Measurements from ENCODE around the gene TSPAN8.

TSPAN8 gene

DNA sequence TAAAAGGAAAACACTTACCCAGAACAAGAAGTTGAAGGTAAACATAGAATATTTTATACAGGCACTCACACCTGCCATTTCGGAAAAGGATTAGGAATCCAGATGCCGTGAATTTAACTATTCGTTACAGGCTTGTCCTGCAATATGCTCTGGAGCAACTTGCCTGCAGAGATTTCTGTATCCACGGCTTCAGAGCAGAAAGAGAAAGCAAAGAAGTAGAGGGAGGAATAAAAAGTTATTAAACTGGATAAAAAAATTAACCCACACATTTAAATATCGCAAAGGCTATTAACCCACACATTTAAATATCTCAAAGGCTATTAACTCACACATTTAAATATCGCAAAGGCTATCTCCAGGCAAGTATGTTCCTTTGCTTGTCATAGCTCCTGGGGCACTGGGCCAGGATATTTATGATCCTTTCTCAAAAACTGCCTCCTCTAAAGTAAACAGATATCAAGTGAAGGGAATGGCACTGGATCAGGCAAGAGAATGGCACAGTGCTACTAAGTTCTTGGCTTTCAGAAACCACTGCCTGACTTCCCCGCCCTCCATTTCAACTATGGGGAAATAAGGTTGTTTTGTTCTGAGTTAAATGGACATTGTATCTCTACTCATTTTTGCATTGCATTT, at the start of gene TSPAN8:
Gene TSPAN8, minus strand, starts transcription at position 399 of the 633 bp plus-strand sequence. Its CDS starts 321 bp downstream, at position 78.
- H3K9me3 Mint-ChIP-seq, result peaks cover 2% of the 10 kb centered on the region
- no peak within 1 kb of the TSS for H3K27ac Mint-ChIP-seq
- H3K27me3 Mint-ChIP-seq, result no peaks in the 10 kb centered on the region
- H3K4me1 Mint-ChIP-seq, result no peaks in the 10 kb centered on the region
- no peaks in the 10 kb centered on the region for H3K36me3 Mint-ChIP-seq
- no peak for ATAC-seq
- no peak within 1 kb of the TSS for H3K4me3 Mint-ChIP-seq

DNA sequence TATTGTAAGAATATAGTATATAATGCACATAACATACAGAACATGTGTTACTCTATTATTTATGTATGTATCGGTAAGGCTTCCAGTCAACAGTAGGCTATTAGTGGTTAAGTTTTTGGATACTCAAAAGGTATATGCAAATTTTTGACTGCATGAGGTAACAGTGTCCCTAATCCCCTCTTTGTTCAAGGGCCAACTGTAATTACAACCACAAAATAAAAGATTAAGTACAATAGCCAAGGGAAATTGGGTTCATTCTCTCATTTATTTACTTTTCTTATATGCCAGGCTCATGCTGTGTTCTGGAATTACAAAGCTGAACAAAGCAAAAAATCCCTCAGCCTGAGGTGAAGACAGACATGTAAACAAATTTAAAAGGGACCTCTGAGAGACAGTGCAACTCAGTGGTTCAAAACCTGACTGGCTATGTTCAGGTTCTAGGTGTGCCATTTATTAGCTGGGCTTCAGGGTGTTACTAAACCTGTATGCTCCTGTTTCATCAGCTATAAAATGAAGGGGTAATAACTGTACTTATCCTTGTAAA, 43.4 kb upstream of the TSPAN8 start:
- no peaks in the 10 kb centered on the region for H3K27me3 Mint-ChIP-seq
- no peak overlapping the region for H3K27ac Mint-ChIP-seq
- no peak overlapping the region for H3K4me3 Mint-ChIP-seq
- peaks cover 13% of the 10 kb centered on the region for H3K9me3 Mint-ChIP-seq
- no peak for ATAC-seq
- H3K4me1 Mint-ChIP-seq, result no peaks in the 10 kb centered on the region
- H3K36me3 Mint-ChIP-seq, result no peaks in the 10 kb centered on the region

DNA sequence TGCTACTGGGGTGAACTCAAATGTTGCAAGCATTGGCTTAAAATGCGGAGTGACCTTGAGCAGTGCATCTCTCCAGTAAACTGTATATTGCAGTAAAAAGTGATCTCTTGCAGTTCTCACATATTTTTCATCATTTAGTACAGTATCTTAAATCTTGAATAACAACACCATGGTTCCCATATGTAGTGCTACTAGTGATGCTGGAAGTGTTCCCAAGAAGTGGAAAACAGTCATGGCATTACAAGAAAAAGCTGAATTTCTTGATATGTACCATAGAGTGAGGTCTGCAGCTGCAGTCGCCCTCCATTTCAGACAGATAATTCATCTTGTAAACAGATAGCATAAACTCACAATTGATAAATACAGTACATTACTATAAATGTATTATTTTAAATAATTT, 42.9 kb upstream of the TSPAN8 start:
- H3K4me3 Mint-ChIP-seq, result no peak overlapping the region
- H3K27ac Mint-ChIP-seq, result no peak overlapping the region
- H3K4me1 Mint-ChIP-seq, result no peaks in the 10 kb centered on the region
- no peak for ATAC-seq
- H3K27me3 Mint-ChIP-seq, result no peaks in the 10 kb centered on the region
- no peaks in the 10 kb centered on the region for H3K36me3 Mint-ChIP-seq
- H3K9me3 Mint-ChIP-seq, result peaks cover 13% of the 10 kb centered on the region

DNA sequence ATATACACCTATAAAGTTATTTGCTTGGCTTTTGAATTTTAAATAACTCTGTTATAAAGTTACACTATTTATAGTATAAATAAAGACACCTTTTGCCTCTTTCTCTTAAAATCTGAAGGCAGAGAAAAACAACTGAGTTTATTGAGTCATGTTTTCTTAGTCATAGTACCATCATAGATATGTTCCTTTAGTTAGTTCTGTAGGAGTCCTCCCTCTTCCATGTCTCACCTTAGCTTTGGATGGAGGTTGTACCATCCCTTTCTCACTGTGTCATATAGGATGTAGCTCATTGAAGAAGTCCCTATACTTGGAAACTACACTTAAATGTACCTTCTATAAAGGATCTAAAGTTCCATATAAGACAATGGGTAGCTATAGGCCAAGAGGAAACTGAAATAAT, 39.7 kb upstream of the TSPAN8 start:
- H3K4me3 Mint-ChIP-seq, result no peak overlapping the region
- H3K4me1 Mint-ChIP-seq, result no peaks in the 10 kb centered on the region
- H3K27me3 Mint-ChIP-seq, result no peaks in the 10 kb centered on the region
- no peak overlapping the region for H3K27ac Mint-ChIP-seq
- H3K9me3 Mint-ChIP-seq, result peaks cover 11% of the 10 kb centered on the region
- no peaks in the 10 kb centered on the region for H3K36me3 Mint-ChIP-seq
- no peak for ATAC-seq

DNA sequence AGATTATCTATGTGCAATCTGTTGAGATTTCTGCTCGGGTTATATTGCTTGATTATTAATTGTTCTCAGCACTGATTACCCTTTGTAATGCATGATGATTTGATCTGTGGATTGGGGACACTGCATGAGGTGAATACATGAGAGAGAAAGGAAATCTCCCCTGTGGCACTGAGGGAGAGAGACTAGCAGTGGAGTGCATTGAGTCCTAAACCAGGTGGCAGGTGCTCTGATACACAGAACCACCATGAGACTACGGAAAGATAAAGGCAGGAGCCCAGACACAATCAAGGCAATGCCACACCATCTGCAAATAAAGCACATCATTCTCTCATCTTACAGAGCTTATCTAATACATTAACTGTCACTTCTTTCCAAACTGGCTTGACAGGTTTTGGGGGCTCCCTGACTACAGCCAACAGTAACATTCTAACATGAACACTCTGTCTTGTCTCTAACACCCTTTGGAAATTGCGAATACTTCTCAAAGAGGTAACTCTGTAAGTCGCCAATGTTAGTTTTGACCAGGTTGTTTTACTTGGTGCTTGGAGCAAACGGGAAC, 37.6 kb upstream of the TSPAN8 start:
- Mint-ChIP-seq H3K4me1 (no peaks in the 10 kb centered on the region), H3K4me3 (no peak overlapping the region), H3K36me3 (no peaks in the 10 kb centered on the region), H3K27ac (no peak overlapping the region), H3K27me3 (no peaks in the 10 kb centered on the region), H3K9me3 (peaks cover 4% of the 10 kb centered on the region)
- ATAC-seq, result no peak

DNA sequence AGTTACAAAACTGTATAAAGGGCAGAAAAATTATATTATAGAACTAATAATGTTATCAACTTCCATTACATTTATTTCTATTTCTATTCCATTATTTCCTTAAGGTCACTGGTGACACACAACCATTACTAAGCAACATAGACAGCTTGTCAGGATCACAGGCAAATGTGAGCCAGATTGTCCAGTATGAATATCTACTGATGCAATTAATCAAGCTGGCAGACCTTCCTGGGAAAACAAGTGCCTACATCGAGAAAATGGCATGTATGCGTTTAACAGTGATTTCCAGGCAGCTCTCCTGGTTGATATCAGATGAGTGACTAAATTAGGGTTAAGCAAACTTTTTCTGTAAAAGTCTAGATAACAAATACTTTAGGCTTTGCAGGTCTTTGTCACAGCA, 36.9 kb upstream of the TSPAN8 start:
- Mint-ChIP-seq H3K9me3 (peaks cover 7% of the 10 kb centered on the region), H3K36me3 (no peaks in the 10 kb centered on the region), H3K27ac (no peak overlapping the region), H3K4me3 (no peak overlapping the region), H3K27me3 (no peaks in the 10 kb centered on the region), H3K4me1 (no peaks in the 10 kb centered on the region)
- no peak for ATAC-seq

DNA sequence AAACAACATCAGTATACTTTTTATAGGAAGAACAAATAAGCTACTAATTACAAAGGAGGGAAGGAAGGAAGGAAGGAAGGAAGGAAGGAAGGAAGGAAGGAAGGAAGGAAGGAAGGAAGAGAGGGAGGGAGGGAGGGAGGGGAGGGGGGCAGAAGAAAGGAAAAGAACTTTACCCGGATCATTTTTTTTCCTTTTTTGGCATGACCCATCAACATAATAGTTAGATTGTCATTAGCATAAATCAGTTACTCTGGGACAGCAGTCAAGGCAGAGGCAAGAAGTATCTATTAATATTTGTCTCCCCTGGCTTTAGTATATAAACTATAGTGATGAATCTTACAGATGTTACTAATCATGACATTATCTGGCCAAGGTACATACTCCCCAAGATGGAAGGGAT, 35.2 kb upstream of the TSPAN8 start:
- no peak overlapping the region for H3K27ac Mint-ChIP-seq
- ATAC-seq, result no peak
- H3K27me3 Mint-ChIP-seq, result no peaks in the 10 kb centered on the region
- H3K4me1 Mint-ChIP-seq, result no peaks in the 10 kb centered on the region
- no peaks in the 10 kb centered on the region for H3K36me3 Mint-ChIP-seq
- peaks cover 7% of the 10 kb centered on the region for H3K9me3 Mint-ChIP-seq
- H3K4me3 Mint-ChIP-seq, result no peak overlapping the region

DNA sequence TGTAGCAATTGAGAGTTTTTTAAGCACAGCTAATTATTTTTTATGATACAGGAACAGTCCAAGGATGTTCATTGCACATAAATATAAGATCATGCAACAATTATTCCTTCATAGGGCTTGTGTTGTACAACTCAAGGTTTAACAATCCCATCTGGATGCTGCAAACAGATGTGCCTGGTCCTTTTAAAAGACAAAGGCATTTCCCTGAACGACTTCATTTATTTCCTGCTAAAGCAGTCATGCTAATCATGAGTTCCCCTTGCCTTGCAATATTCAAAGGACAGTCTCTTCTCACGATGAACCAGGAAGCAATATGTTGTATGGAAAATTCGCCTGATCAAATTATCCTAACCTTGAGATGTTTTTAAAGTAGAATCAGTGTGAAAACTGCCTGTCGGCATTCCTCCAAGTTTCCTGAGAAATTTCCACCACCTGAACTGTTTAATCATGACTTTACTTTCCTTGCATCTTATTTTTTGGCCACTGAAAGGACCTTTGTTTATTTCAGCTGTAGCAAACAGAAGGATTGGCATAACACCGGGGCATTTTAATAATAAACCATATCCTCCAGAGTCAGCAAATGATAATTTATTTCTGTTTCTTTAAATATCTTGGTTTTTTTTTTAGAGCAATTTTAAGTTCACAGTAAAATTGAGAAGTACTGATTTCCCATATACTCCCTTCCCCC, 33.9 kb upstream of the TSPAN8 start:
- no peak for ATAC-seq
- Mint-ChIP-seq H3K36me3 (no peaks in the 10 kb centered on the region), H3K4me3 (no peak overlapping the region), H3K27ac (no peak overlapping the region), H3K27me3 (no peaks in the 10 kb centered on the region), H3K4me1 (no peaks in the 10 kb centered on the region), H3K9me3 (peaks cover 7% of the 10 kb centered on the region)

DNA sequence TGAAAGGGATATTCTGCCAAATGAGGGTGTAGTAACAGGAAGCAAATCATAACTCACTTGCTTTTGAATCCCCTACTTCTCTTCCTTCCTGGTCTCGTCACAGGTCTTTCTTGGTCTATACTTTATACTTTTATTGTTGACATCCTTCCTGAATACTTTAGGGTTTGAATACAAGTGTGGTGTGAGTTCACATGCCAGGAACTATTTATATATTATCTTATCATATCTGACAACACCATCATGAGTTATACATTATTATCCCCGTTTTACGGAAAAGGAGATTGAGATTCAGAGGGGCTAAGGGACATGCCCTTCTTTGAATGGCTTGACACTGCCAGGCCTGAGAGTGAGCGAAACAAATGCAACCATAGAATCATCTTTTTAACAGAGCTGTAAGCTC, 33.0 kb upstream of the TSPAN8 start:
- Mint-ChIP-seq H3K27me3 (no peaks in the 10 kb centered on the region), H3K27ac (no peak overlapping the region), H3K9me3 (peaks cover 7% of the 10 kb centered on the region), H3K4me3 (no peak overlapping the region), H3K4me1 (no peaks in the 10 kb centered on the region), H3K36me3 (no peaks in the 10 kb centered on the region)
- ATAC-seq, result no peak

DNA sequence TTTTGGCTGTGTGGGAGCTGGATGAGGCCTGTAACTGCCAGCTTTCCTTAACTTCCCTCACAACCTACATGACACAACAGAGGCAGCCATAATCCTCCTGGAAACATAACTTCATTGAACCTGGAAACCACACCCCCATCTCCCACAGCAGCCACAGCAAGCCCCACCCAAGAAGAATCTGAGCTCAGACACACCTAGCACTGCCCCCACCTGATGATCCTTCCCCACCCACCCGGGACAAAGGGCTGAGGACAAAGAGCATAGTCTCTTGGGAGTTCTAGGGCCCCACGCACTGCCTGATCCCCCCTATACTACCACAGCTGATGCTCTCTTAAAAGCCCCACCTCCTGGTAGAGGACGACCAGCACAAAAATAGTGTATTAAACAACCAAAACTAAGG, 29.6 kb upstream of the TSPAN8 start:
- H3K36me3 Mint-ChIP-seq, result no peaks in the 10 kb centered on the region
- ATAC-seq, result no peak
- peaks cover 3% of the 10 kb centered on the region for H3K9me3 Mint-ChIP-seq
- no peak overlapping the region for H3K4me3 Mint-ChIP-seq
- H3K27ac Mint-ChIP-seq, result no peak overlapping the region
- H3K4me1 Mint-ChIP-seq, result no peaks in the 10 kb centered on the region
- no peaks in the 10 kb centered on the region for H3K27me3 Mint-ChIP-seq

DNA sequence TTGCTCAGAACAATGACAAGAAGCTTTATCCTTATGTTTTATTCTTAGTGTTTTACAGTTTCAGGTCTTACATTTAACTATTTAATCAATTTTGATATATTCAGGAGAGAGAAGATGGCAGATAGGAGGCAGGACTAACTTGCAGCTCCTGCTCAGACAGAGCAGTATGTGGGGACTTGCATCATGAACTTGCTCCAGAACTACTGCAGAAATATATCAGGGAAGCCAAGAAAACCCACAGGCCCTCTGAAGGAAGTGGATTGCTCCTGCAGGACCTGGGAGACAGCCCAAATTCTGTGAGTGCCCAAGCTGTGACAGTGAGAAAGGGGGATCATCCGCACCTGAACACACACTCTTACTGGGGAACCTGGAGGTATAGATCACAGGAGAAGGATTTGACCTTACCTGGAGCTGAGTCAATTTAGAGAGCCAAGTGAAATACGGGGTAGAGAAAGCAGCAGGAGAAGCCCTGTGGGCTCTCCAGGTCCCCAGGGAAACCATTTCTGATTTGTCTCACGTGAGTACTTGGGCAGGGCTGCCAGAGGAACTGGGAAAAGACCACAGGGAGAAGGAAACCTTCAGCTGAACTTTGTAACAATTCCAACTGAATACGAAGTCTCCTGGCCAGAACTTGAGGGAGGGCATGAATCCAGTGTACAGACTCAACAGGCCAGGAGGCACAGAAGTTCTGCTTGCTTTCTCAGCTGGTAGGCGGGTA, 28.9 kb upstream of the TSPAN8 start:
- Mint-ChIP-seq H3K4me3 (no peak overlapping the region), H3K27ac (no peak overlapping the region), H3K9me3 (peaks cover 3% of the 10 kb centered on the region), H3K36me3 (no peaks in the 10 kb centered on the region), H3K27me3 (no peaks in the 10 kb centered on the region), H3K4me1 (no peaks in the 10 kb centered on the region)
- ATAC-seq, result no peak

DNA sequence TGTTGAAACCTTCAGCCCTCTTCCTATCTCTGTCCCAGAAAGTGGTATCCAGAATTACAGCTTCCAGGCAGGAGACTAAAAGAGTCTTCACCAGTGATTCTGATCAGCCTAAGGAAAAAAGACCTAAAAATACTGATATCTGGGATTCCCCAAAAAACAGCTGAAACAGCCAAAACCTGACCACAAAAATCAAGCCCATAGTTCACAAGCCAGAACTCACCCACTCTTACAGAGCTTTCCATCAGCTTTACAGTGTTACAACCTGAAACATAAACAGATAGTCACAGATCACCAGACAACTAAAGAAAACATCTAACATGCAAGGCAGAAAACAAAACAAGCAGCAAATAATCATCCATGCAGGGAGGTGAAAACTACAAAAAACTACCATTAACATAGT, 26.0 kb upstream of the TSPAN8 start:
- no peak overlapping the region for H3K4me3 Mint-ChIP-seq
- no peaks in the 10 kb centered on the region for H3K4me1 Mint-ChIP-seq
- no peaks in the 10 kb centered on the region for H3K27me3 Mint-ChIP-seq
- no peaks in the 10 kb centered on the region for H3K36me3 Mint-ChIP-seq
- no peak for ATAC-seq
- H3K27ac Mint-ChIP-seq, result no peak overlapping the region
- peaks cover 8% of the 10 kb centered on the region for H3K9me3 Mint-ChIP-seq

DNA sequence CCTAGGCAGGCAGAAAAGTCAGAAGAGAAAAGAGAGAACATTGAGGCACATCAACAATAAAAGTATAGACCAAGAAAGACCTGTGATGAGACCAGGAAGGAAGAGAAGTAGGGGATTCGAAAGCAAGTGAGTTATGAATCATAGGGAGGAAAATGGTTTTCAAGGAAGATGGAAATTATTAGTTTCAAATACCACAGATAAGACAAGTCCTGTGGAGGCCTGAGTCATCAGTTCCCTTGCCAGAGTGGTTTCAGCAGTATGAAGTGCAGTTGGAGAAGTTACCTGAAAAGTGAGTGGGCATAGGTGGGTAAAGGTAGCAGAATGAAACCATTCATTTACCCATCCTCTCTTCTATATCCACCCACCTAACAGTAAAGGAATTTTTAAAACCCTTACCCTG, 25.2 kb upstream of the TSPAN8 start:
- peaks cover 8% of the 10 kb centered on the region for H3K9me3 Mint-ChIP-seq
- ATAC-seq, result no peak
- H3K27me3 Mint-ChIP-seq, result no peaks in the 10 kb centered on the region
- H3K4me1 Mint-ChIP-seq, result no peaks in the 10 kb centered on the region
- no peak overlapping the region for H3K27ac Mint-ChIP-seq
- H3K4me3 Mint-ChIP-seq, result no peak overlapping the region
- no peaks in the 10 kb centered on the region for H3K36me3 Mint-ChIP-seq

DNA sequence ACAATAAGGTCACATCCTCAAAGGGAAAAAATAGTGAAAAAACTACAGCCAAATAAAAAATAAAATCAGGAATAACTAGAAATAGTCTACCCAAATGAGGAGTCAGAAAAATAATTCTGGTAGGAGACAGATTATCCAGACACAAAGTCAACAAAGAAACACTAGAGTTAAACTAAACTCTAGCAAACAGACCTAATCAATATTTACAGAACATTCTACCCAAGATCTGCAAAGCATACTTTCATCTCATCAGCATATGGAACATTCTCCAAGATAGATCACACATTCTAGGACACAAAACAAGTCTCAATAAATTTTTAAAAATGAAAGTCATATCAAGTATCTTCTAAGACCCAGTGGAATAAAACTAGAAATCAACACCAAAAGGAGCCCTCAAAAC, 20.4 kb upstream of the TSPAN8 start:
- ATAC-seq, result no peak
- Mint-ChIP-seq H3K27me3 (no peaks in the 10 kb centered on the region), H3K36me3 (no peaks in the 10 kb centered on the region), H3K27ac (no peak overlapping the region), H3K4me3 (no peak overlapping the region), H3K9me3 (peaks cover 8% of the 10 kb centered on the region), H3K4me1 (no peaks in the 10 kb centered on the region)

DNA sequence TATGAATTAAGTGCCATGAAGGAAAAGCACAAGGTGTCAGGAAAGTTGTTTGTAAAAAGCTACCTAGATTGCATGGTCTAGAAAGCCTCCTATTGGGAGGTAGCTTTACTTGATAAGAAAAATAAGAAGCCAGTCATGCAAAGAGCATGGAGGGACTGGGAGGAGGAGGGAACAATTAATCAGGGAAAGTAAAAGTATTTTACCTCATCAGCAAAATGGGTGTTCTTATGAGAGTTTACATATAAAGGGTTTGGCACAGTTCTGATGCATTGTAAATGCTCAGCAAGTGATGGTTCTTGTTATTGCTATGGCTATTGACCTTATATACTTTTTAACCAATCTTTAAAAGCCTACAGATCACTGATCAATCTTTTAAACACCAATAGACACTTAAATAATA, 17.0 kb upstream of the TSPAN8 start:
- Mint-ChIP-seq H3K36me3 (no peaks in the 10 kb centered on the region), H3K4me3 (no peak overlapping the region), H3K9me3 (peaks cover 4% of the 10 kb centered on the region), H3K4me1 (no peaks in the 10 kb centered on the region), H3K27me3 (no peaks in the 10 kb centered on the region), H3K27ac (no peak overlapping the region)
- ATAC-seq, result no peak

All from stimulated activated memory B cell treated with anti-CD40 and anti-IgM and Interleukin-4, amounts not matched to agents 10 μg/mL and 1 μg/mL and 100 μg/mL, for 72 hours (primary cell).